Measurements from ENCODE around the gene C16orf96.

GRCh38 chr16:4602331-4602730 is 46.2 kb downstream of the C16orf96 start:
- TF ChIP-seq, protein P1, sequence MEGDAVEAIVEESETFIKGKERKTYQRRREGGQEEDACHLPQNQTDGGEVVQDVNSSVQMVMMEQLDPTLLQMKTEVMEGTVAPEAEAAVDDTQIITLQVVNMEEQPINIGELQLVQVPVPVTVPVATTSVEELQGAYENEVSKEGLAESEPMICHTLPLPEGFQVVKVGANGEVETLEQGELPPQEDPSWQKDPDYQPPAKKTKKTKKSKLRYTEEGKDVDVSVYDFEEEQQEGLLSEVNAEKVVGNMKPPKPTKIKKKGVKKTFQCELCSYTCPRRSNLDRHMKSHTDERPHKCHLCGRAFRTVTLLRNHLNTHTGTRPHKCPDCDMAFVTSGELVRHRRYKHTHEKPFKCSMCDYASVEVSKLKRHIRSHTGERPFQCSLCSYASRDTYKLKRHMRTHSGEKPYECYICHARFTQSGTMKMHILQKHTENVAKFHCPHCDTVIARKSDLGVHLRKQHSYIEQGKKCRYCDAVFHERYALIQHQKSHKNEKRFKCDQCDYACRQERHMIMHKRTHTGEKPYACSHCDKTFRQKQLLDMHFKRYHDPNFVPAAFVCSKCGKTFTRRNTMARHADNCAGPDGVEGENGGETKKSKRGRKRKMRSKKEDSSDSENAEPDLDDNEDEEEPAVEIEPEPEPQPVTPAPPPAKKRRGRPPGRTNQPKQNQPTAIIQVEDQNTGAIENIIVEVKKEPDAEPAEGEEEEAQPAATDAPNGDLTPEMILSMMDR (IDR thresholded peaks at IDR 0.05 in 2 of 3, conservative IDR thresholded peaks at IDR 0.05 in 1 of 3; ENCODE audit: borderline replicate concordance in 1 of 3, insufficient read depth in 1 of 3, low read depth in 2 of 3, low read length in 2 of 3): no peak
- TF ChIP-seq ZNF274 (IDR thresholded peaks at IDR 0.05; ENCODE audit: low read depth, low read length): no peak
- TF ChIP-seq ELF1 (IDR thresholded peaks at IDR 0.05; ENCODE audit: borderline replicate concordance, low read depth): no peak
- no peak for TF ChIP-seq EZH2 (IDR thresholded peaks at IDR 0.05)
- TF ChIP-seq POLR2A (IDR thresholded peaks at IDR 0.05; ENCODE audit: borderline replicate concordance, extremely low read depth, insufficient read depth, insufficient read length): no peak
- TF ChIP-seq SIN3A (IDR thresholded peaks at IDR 0.05; ENCODE audit: low read depth): no peak
- TF ChIP-seq, protein P2, sequence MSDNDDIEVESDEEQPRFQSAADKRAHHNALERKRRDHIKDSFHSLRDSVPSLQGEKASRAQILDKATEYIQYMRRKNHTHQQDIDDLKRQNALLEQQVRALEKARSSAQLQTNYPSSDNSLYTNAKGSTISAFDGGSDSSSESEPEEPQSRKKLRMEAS (IDR thresholded peaks at IDR 0.05): no peak
- TF ChIP-seq, protein P3, sequence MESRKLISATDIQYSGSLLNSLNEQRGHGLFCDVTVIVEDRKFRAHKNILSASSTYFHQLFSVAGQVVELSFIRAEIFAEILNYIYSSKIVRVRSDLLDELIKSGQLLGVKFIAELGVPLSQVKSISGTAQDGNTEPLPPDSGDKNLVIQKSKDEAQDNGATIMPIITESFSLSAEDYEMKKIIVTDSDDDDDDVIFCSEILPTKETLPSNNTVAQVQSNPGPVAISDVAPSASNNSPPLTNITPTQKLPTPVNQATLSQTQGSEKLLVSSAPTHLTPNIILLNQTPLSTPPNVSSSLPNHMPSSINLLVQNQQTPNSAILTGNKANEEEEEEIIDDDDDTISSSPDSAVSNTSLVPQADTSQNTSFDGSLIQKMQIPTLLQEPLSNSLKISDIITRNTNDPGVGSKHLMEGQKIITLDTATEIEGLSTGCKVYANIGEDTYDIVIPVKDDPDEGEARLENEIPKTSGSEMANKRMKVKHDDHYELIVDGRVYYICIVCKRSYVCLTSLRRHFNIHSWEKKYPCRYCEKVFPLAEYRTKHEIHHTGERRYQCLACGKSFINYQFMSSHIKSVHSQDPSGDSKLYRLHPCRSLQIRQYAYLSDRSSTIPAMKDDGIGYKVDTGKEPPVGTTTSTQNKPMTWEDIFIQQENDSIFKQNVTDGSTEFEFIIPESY (IDR thresholded peaks at IDR 0.05; ENCODE audit: extremely low read depth, insufficient replicate concordance, low read length): no peak
